IMR-90 (cell line): ENCODE results near the gene SPCS1. TPM values are rescaled to one million over a fixed set of nuclear protein-coding genes. Genes with fewer than 3 reads are reported as not detected.
"Not testable (repeated sequence)": the region's sequence is repeated elsewhere in the genome, so short reads cannot be mapped to it uniquely, and the experiment has no call there.

Experiments
- ATAC-seq: fragments of 200-7000 bp; cut with Tn5 transposase; 2 replicates; pipeline ENCODE4 v1.9.1; 2020; ENCODE audit warnings: low read depth, mild to moderate bottlenecking, moderate library complexity
- BruUV-seq: library from RNA; stranded (reverse); fragments of 400-500 nt; replicated peaks from 2 replicates; lab custom pipeline; 2021; lab: Mats Ljungman, UMichigan
- CTCF ChIA-PET: fragments of 300-600 bp; formaldehyde crosslinking; extraction: SDS; loops from one replicate; lab custom pipeline; 2021; ENCODE audit warnings: antibody characterized with exemption; lab: Yijun Ruan, JAX
- POLR2A ChIA-PET: fragments of 300-600 bp; sonication (Branson Sonifier 250); formaldehyde crosslinking; loops from one replicate; lab custom pipeline; 2022; ENCODE audit warnings: antibody characterized with exemption; ENCODE audit not compliant: unreplicated experiment; lab: Charles Lee
- DNase-seq: peaks from one replicate; pipeline ENCODE4 v3.0.0; 2013
- H2AFZ ChIP-seq: replicated peaks from 2 replicates; pipeline ENCODE3; 2013; ENCODE audit warnings: low read length, mild to moderate bottlenecking; ENCODE audit not compliant: poor library complexity
- H2AK5ac ChIP-seq: 2 replicates; pipeline ENCODE4 v1.6.1; 2013; ENCODE audit warnings: low read depth, low read length, inconsistent platforms
- H2AK9ac ChIP-seq: replicated peaks from 2 replicates; pipeline ENCODE3; 2013; ENCODE audit warnings: mild to moderate bottlenecking, low read depth, low read length, moderate library complexity; ENCODE audit not compliant: poor library complexity
- H2BK120ac ChIP-seq: 2 replicates; pipeline ENCODE4 v1.6.1; 2013; ENCODE audit warnings: low read depth, low read length, inconsistent platforms
- H2BK15ac ChIP-seq: 3 replicates; pipeline ENCODE4 v1.6.1; 2013; ENCODE audit warnings: low read depth, low read length, inconsistent platforms
- H2BK20ac ChIP-seq: 2 replicates; pipeline ENCODE4 v1.6.1; 2013; ENCODE audit warnings: low read depth, mild to moderate bottlenecking, inconsistent platforms, low read length, moderate library complexity
- H2BK5ac ChIP-seq: 2 replicates; pipeline ENCODE4 v1.6.1; 2013; ENCODE audit warnings: mild to moderate bottlenecking, low read depth, low read length, inconsistent platforms; ENCODE audit not compliant: poor library complexity, severe bottlenecking
- H3K14ac ChIP-seq: replicated peaks from 2 replicates; pipeline ENCODE4 v1.6.1; 2013; ENCODE audit warnings: low read depth, low read length, inconsistent platforms
- H3K18ac ChIP-seq: 2 replicates; pipeline ENCODE4 v1.6.1; 2013; ENCODE audit warnings: low read depth, low read length, control low read depth
- H3K23ac ChIP-seq: 2 replicates; pipeline ENCODE4 v1.6.1; 2013; ENCODE audit warnings: low read depth, low read length, inconsistent platforms
- H3K27ac ChIP-seq: 2 replicates; pipeline ENCODE4 v1.5.1; 2013; ENCODE audit warnings: mild to moderate bottlenecking, control low read depth, low read length; ENCODE audit not compliant: insufficient read depth
- H3K27me3 ChIP-seq: 2 replicates; pipeline ENCODE4 v1.6.1; 2013; ENCODE audit warnings: low read length; ENCODE audit not compliant: control insufficient read depth, insufficient read depth
- H3K36me3 ChIP-seq: 2 replicates; pipeline ENCODE4 v1.6.1; 2013; ENCODE audit warnings: low read length, mixed read lengths; ENCODE audit not compliant: control insufficient read depth, insufficient read depth
- H3K4ac ChIP-seq: 2 replicates; pipeline ENCODE4 v1.6.1; 2013; ENCODE audit warnings: low read depth, low read length, inconsistent platforms
- H3K4me1 ChIP-seq: 2 replicates; pipeline ENCODE4 v1.6.1; 2013; ENCODE audit warnings: low read length, mixed read lengths; ENCODE audit not compliant: control insufficient read depth, insufficient read depth
- H3K4me2 ChIP-seq: 2 replicates; pipeline ENCODE4 v1.6.1; 2013; ENCODE audit warnings: low read depth, mild to moderate bottlenecking, control low read depth, low read length, moderate library complexity
- H3K4me3 ChIP-seq: 2 replicates; pipeline ENCODE4 v1.5.1; 2013; ENCODE audit warnings: low read depth, mild to moderate bottlenecking, control low read depth, low read length, moderate library complexity; ENCODE audit not compliant: insufficient read depth
- H3K56ac ChIP-seq: 2 replicates; pipeline ENCODE4 v1.6.1; 2013; ENCODE audit warnings: low read length, inconsistent platforms; ENCODE audit not compliant: insufficient read depth; ENCODE audit errors: extremely low read depth
- H3K79me1 ChIP-seq, 2 experiments: 2 replicates each; pipeline ENCODE4 v1.6.1; 2013; ENCODE audit warnings: low read length in 2 of 2, inconsistent platforms in 1 of 2, low read depth in 1 of 2
- H3K9ac ChIP-seq: 2 replicates; pipeline ENCODE4 v1.6.1; 2013; ENCODE audit warnings: low read depth, low read length, control low read depth
- H3K9me1 ChIP-seq: 2 replicates; pipeline ENCODE4 v1.6.1; 2013; ENCODE audit warnings: low read length, inconsistent platforms; ENCODE audit not compliant: insufficient read depth
- H3K9me3 ChIP-seq: 2 replicates; pipeline ENCODE4 v1.6.1; 2013; ENCODE audit warnings: low read length; ENCODE audit not compliant: control insufficient read depth, insufficient read depth
- H4K20me1 ChIP-seq: 2 replicates; pipeline ENCODE4 v1.6.1; 2013; ENCODE audit warnings: low read length, inconsistent platforms; ENCODE audit not compliant: insufficient read depth
- H4K5ac ChIP-seq: 2 replicates; pipeline ENCODE4 v1.6.1; 2013; ENCODE audit warnings: mild to moderate bottlenecking, low read depth, low read length, control low read depth
- H4K8ac ChIP-seq, 2 experiments: 2 replicates each; pipeline ENCODE4 v1.6.1; 2013; ENCODE audit warnings: low read depth in 2 of 2, low read length in 2 of 2, control low read depth in 1 of 2, inconsistent platforms in 1 of 2
- H4K91ac ChIP-seq: 2 replicates; pipeline ENCODE4 v1.6.1; 2013; ENCODE audit warnings: low read depth, low read length, inconsistent platforms; ENCODE audit not compliant: insufficient read depth
- CEBPB ChIP-seq: IDR thresholded peaks from 2 replicates; pipeline ENCODE4 v1.6.1; 2012; ENCODE audit warnings: low read depth, low read length, improper control_type of control experiment
- CHD1 ChIP-seq: IDR thresholded peaks from 2 replicates; pipeline ENCODE4 v1.6.1; 2012; ENCODE audit warnings: low read depth, low read length, improper control_type of control experiment
- WGBS, 2 experiments: methylation state at CpG; one replicate each; pipeline versions ENCODE4 v1.1.5 to v1.1.7; 2013; ENCODE audit warnings: missing lambda C conversion rate in 2 of 2; ENCODE audit not compliant: insufficient read length in 1 of 2; ENCODE audit errors: extremely low coverage in 2 of 2; 5-methylcytosine and 5-hydroxymethylcytosine counted together
- dilution Hi-C: fragments of 300-500 bp; cut with HindIII; formaldehyde crosslinking; loops from one replicate; pipeline ENCODE4 v1.14.3; 2018; ENCODE audit warnings: low sequenced_read_pairs; ENCODE audit not compliant: unreplicated experiment
- in situ Hi-C: fragments of 300-500 bp; cut with MboI; formaldehyde crosslinking; loops from 3 replicates; pipeline ENCODE4 v1.14.3; 2019; ENCODE audit warnings: low sequenced_read_pairs, inconsistent platforms, mixed read lengths
- intact Hi-C: fragments of 100-400 bp; cut with micrococcal nuclease; formaldehyde crosslinking; loops from 2 replicates; pipeline ENCODE4 v1.10.0; 2022
- polyA plus RNA-seq, 3 experiments: library from polyadenylated mRNA; depleted of rRNA; stranded (reverse); fragments of >200 nt; gene quantifications; 2 replicates each; pipeline ENCODE4 v1.2.3, GENCODE V29; 2012; ENCODE audit warnings: low replicate concordance in 1 of 3
- total RNA-seq: library from RNA; depleted of rRNA; stranded (reverse); fragments of >200 nt; gene quantifications from 2 replicates; pipeline ENCODE4 v1.2.3, GENCODE V29; 2012

The SPCS1 gene
- total and polyA plus RNA-seq, 2 of the 4 experiments (the other 2 are of a cell fraction): 50.5 to 124 TPM

GRCh38 chr3:52724511-52724910 lies 18.6 kb downstream of the SPCS1 start:
- Histone ChIP-seq H3K9me1 (no peaks in the 10 kb centered on the region), H4K91ac (no peak overlapping the region), H3K18ac (no peak overlapping the region), H3K4ac (no peak overlapping the region), H2BK120ac (no peak overlapping the region), H2AFZ (no peak overlapping the region), H3K27ac (no peak overlapping the region), H3K4me2 (no peak overlapping the region), H3K79me1 (no peaks in the 10 kb centered on the region), H3K4me1 (no peaks in the 10 kb centered on the region), H4K5ac (no peak overlapping the region), H2BK20ac (no peak overlapping the region), H3K14ac (no peak overlapping the region), H2AK9ac (no peak overlapping the region), H2AK5ac (no peak overlapping the region), H3K9me3 (no peaks in the 10 kb centered on the region), H3K56ac (no peak overlapping the region), H2BK15ac (no peak overlapping the region), H4K8ac (no peak overlapping the region), H3K9ac (no peak overlapping the region), H4K20me1 (no peaks in the 10 kb centered on the region), H3K23ac (no peak overlapping the region), H3K36me3 (no peaks in the 10 kb centered on the region), H2BK5ac (no peak overlapping the region), H3K4me3 (no peak overlapping the region), H3K27me3 (no peaks in the 10 kb centered on the region)
- in situ Hi-C loops (no loop called here), dilution Hi-C loops (no loop called here), intact Hi-C loops (no loop called here)
- ATAC-seq (no peak), DNase-seq (no peak)
- TF ChIP-seq CHD1 (no peak), CEBPB (peak; percentile 41; the same call in 1 of the 2 replicates)
- ChIA-PET POLR2A (no interaction called here), CTCF (no interaction called here)
- no TSS peak for BruUV-seq
- whole genome bisulfite sequencing, 2 experiments: no CpG with 5 or more reads among the region's 1 CpG

- H2BK5ac ChIP-seq, H3K79me1 ChIP-seq, DNase-seq, dilution Hi-C loops, CTCF ChIA-PET, H2AK5ac ChIP-seq, H3K4me3 ChIP-seq, H4K20me1 ChIP-seq, H3K4me1 ChIP-seq, H2AFZ ChIP-seq, H2AK9ac ChIP-seq, H3K56ac ChIP-seq, H3K23ac ChIP-seq, H3K14ac ChIP-seq, H3K9me1 ChIP-seq, H3K4ac ChIP-seq, H3K9ac ChIP-seq, intact Hi-C loops, H3K18ac ChIP-seq, BruUV-seq, H2BK20ac ChIP-seq, H4K91ac ChIP-seq, H4K5ac ChIP-seq, H3K27me3 ChIP-seq, H3K9me3 ChIP-seq, H2BK15ac ChIP-seq, H4K8ac ChIP-seq, ATAC-seq, POLR2A ChIA-PET, H3K4me2 ChIP-seq, in situ Hi-C loops, H3K27ac ChIP-seq, H2BK120ac ChIP-seq: not testable (repeated sequence)
- peaks cover 18% of the 10 kb centered on the region for H3K36me3 ChIP-seq
- WGBS, 2 experiments: no CpG with 5 or more reads among the region's 3 CpGs
These were observed 22.8 kb downstream of the SPCS1 start for GRCh38 chr3:52728753-52729152.
